ENCODE data around the gene YJEFN3. TPM values are rescaled to one million over a fixed set of nuclear protein-coding genes. Genes with fewer than 3 reads are reported as not detected.
A peak's percentile ranks its signal among the peaks of the same experiment; 100 is the strongest.

The YJEFN3 gene
- total RNA-seq, 4 donors from 2014 or later = 1.2 to 3.3 (median 2.8) TPM

DNA sequence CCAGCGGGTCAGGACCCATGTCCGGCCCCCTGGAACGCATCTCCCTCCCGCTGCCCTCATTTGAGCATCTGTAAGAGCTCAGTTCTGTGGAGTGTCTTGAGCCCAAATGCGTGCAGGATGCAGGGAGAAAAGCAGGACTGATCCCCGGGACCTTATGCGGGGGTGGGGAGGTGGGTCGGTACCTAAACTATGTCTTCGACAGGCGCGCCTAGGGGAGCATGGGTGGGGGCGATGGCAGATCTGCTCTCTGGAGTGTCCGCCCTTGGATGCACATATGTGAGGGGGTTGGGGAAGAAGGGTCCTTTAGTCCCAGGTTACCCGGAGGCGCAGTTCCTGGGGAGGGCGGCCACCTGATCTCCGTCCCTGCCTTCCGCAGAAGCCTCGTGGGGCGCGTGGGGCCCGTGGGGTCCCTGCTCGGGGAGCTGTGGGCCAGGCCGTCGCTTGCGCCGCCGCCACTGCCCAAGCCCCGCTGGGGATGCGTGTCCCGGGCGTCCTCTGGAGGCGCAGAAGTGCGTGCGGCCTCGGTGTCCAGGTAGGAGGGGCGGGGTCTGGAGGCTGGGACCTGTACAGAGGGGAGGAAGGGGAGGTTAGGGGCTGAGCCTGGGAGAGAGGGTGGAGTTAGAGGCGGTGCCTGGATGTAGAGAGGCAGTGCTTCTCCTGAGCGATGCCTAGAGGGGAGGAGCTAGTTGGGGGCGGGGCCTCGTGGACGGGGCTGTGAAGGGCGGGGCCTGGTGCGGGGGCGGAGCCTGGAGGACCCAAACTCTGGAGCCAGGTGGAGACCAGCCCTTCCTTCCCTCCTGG is 12.2 kb downstream of the YJEFN3 start:
- DNase-seq (ENCODE audit: extremely low spot score) = no peak
- Histone ChIP-seq H3K4me3 (peak overlapping the region; percentile 4 to 44 (median 26)), H3K9me3 (peaks cover 0 to 4% (median 0%) of the 10 kb centered on the region in 4 donors), H3K36me3 (peaks cover 0 to under 1% (median under 1%) of the 10 kb centered on the region in 4 donors), H3K27ac (replicated peaks in 1 of 4) (no peak overlapping the region), H3K27me3 (peaks cover 13 to 91% (median 51%) of the 10 kb centered on the region in 4 donors), H3K4me1 (peaks cover 26 to 47% (median 41%) of the 10 kb centered on the region in 4 donors)
- intact Hi-C loops (cut with DNase I) = no loop called here
- 2% methylated on average over 26 of the region's 45 CpGs for WGBS
- TF ChIP-seq EP300 (IDR thresholded peaks at IDR 0.05) (no peak), POLR2A (IDR thresholded peaks at IDR 0.05; ENCODE audit: low read depth) (no peak), POLR2AphosphoS5 (IDR thresholded peaks at IDR 0.05) (no peak)
- TF ChIP-seq, protein P1, sequence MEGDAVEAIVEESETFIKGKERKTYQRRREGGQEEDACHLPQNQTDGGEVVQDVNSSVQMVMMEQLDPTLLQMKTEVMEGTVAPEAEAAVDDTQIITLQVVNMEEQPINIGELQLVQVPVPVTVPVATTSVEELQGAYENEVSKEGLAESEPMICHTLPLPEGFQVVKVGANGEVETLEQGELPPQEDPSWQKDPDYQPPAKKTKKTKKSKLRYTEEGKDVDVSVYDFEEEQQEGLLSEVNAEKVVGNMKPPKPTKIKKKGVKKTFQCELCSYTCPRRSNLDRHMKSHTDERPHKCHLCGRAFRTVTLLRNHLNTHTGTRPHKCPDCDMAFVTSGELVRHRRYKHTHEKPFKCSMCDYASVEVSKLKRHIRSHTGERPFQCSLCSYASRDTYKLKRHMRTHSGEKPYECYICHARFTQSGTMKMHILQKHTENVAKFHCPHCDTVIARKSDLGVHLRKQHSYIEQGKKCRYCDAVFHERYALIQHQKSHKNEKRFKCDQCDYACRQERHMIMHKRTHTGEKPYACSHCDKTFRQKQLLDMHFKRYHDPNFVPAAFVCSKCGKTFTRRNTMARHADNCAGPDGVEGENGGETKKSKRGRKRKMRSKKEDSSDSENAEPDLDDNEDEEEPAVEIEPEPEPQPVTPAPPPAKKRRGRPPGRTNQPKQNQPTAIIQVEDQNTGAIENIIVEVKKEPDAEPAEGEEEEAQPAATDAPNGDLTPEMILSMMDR (IDR thresholded peaks at IDR 0.05) = no peak

GRCh38 chr19:19541616-19542015 is 12.9 kb downstream of the YJEFN3 start:
- WGBS = 84% methylated on average over 12 of the region's 16 CpGs
- H3K27me3 ChIP-seq = peaks cover 13 to 96% (median 51%) of the 10 kb centered on the region in 4 donors
- no peaks in the 10 kb centered on the region for H3K36me3 ChIP-seq
- DNase-seq (ENCODE audit: extremely low spot score) = no peak
- peaks cover 26 to 47% (median 41%) of the 10 kb centered on the region in 4 donors for H3K4me1 ChIP-seq
- no peak overlapping the region for H3K27ac ChIP-seq (replicated peaks in 1 of 4)
- intact Hi-C loops (cut with DNase I) = no loop called here
- TF ChIP-seq POLR2AphosphoS5 (IDR thresholded peaks at IDR 0.05) = no peak
- TF ChIP-seq EP300 (IDR thresholded peaks at IDR 0.05) = no peak
- TF ChIP-seq, protein P1 (IDR thresholded peaks at IDR 0.05) = no peak
- no peak for TF ChIP-seq POLR2A (IDR thresholded peaks at IDR 0.05; ENCODE audit: low read depth)
- peaks cover 0 to 4% (median 0%) of the 10 kb centered on the region in 4 donors for H3K9me3 ChIP-seq
- H3K4me3 ChIP-seq = no peak overlapping the region

- Histone ChIP-seq H3K27me3 (peaks cover 13 to 97% (median 51%) of the 10 kb centered on the region in 4 donors), H3K27ac (replicated peaks in 1 of 4) (no peak overlapping the region), H3K36me3 (no peaks in the 10 kb centered on the region), H3K9me3 (peaks cover 0 to 4% (median 0%) of the 10 kb centered on the region in 4 donors), H3K4me3 (no peak overlapping the region), H3K4me1 (peaks cover 30 to 41% (median 35%) of the 10 kb centered on the region in 4 donors)
- intact Hi-C loops (cut with DNase I) = no loop called here
- 88% methylated on average over 12 of the region's 12 CpGs for WGBS
- no peak for DNase-seq (ENCODE audit: extremely low spot score)
- no peak for TF ChIP-seq POLR2AphosphoS5 (IDR thresholded peaks at IDR 0.05)
- TF ChIP-seq EP300 (IDR thresholded peaks at IDR 0.05) = no peak
- TF ChIP-seq, protein P1 (IDR thresholded peaks at IDR 0.05) = no peak
- no peak for TF ChIP-seq POLR2A (IDR thresholded peaks at IDR 0.05; ENCODE audit: low read depth)
These were observed 13.8 kb downstream of the YJEFN3 start for GRCh38 chr19:19542507-19542906.

- Histone ChIP-seq H3K27me3 (peaks cover 10 to 99% (median 47%) of the 10 kb centered on the region in 4 donors), H3K4me3 (no peak overlapping the region), H3K36me3 (no peaks in the 10 kb centered on the region), H3K9me3 (peaks cover 0 to 4% (median 0%) of the 10 kb centered on the region in 4 donors), H3K27ac (replicated peaks in 1 of 4) (no peak overlapping the region), H3K4me1 (peaks cover 29 to 35% (median 32%) of the 10 kb centered on the region in 4 donors)
- 100% methylated on average over 1 of the region's 13 CpGs for WGBS
- intact Hi-C loops (cut with DNase I) = no loop called here
- TF ChIP-seq POLR2AphosphoS5 (IDR thresholded peaks at IDR 0.05) = no peak
- TF ChIP-seq, protein P1 (IDR thresholded peaks at IDR 0.05) = no peak
- no peak for TF ChIP-seq POLR2A (IDR thresholded peaks at IDR 0.05; ENCODE audit: low read depth)
- TF ChIP-seq EP300 (IDR thresholded peaks at IDR 0.05) = no peak
- no peak for DNase-seq (ENCODE audit: extremely low spot score)
These were observed 14.4 kb downstream of the YJEFN3 start for GRCh38 chr19:19543101-19543500.

Measured in esophagus muscularis mucosa (tissue), 4 donors.